IPS-20b (cell line): ENCODE data around the gene ARHGAP26.

ENCODE experiments used
- H3K27ac ChIP-seq: one replicate; pipeline ENCODE4 v1.5.1; 2013; ENCODE audit warnings: low read length
- H3K27me3 ChIP-seq: 2 replicates; pipeline ENCODE4 v1.6.1; 2013; ENCODE audit warnings: mild to moderate bottlenecking, low read length, inconsistent platforms; ENCODE audit not compliant: insufficient read depth
- H3K36me3 ChIP-seq: 2 replicates; pipeline ENCODE4 v1.6.1; 2013; ENCODE audit warnings: low read depth, mild to moderate bottlenecking, inconsistent platforms, low read length, moderate library complexity; ENCODE audit not compliant: insufficient read depth
- H3K4me1 ChIP-seq: 2 replicates; pipeline ENCODE4 v1.6.1; 2013; ENCODE audit warnings: mild to moderate bottlenecking, control low read depth, inconsistent platforms, low read length, moderate library complexity; ENCODE audit not compliant: insufficient read depth
- H3K4me3 ChIP-seq: 2 replicates; pipeline ENCODE4 v1.5.1; 2013; ENCODE audit warnings: mild to moderate bottlenecking, low read length, inconsistent platforms
- H3K9ac ChIP-seq: 2 replicates; pipeline ENCODE4 v1.6.1; 2013; ENCODE audit warnings: low read depth, mild to moderate bottlenecking, inconsistent platforms, low read length, moderate library complexity
- H3K9me3 ChIP-seq: 2 replicates; pipeline ENCODE4 v1.6.1; 2013; ENCODE audit warnings: mild to moderate bottlenecking, low read depth, low read length, inconsistent platforms; ENCODE audit not compliant: insufficient read depth

ARHGAP26 gene

DNA sequence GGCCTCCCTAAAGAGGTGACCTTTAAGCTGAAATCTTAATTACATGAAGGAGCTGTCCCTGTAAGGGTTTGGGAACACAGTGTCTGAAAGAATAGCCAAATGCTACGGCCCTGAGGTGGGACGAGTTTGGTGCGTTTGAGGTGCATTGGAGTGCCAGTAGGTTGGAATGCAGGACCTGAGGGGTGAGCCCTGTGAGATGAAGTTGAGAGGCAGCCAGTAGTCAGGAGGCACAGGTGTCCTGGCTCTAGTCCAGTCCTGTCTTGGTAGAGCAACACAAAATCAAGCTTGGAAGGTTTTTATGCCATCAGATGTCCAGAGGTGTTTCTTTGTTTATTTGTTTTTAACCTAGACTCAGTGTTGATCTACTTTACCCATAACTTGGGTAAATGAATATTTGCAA lies 108.5 kb downstream of the ARHGAP26 start:
- no peak overlapping the region for H3K9ac ChIP-seq
- H3K36me3 ChIP-seq = no peaks in the 10 kb centered on the region
- H3K27me3 ChIP-seq = no peaks in the 10 kb centered on the region
- H3K9me3 ChIP-seq = no peaks in the 10 kb centered on the region
- H3K4me3 ChIP-seq = no peak overlapping the region
- no peak overlapping the region for H3K27ac ChIP-seq
- peaks cover 24% of the 10 kb centered on the region; the same call in 1 of the 2 replicates for H3K4me1 ChIP-seq

DNA sequence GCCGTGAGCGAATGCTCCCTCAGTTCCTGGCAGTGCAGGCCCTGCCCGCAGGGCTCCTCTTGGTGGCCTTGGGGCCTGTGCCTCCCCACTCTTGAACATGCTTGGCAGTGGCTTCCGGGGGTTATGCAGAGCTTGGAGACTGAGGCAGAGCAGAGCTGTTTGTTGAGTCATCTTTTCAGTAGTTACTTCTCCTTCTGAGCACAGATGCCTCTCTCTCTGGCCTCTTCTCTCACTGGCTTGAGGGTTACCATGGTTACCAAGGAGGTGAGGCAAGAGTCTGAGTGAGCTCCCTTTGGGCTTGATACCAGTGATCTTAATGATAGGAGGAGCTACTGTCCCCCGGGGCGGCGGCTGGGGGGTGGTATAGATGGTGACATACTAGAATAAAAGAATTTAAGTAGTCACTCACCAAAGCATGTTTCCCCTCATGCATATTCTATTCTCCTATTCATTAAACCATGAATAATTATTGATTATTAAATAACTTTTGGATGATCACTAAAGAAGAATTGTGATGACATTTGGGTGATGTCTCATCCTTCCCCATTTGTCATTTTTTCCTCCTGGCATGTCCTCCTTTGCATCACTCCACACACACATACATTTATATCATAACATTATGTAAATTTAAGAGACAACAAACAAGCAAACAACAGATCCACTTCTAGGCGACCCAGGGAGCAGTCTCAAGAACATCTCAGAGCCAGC lies 111.1 kb downstream of the ARHGAP26 start:
- Histone ChIP-seq H3K4me3 (peak overlapping the region; percentile 14; the same call in 1 of the 2 replicates), H3K9me3 (no peaks in the 10 kb centered on the region), H3K4me1 (peaks cover 24% of the 10 kb centered on the region; the same call in 1 of the 2 replicates), H3K9ac (peak overlapping the region; percentile 23; the same call in 1 of the 2 replicates), H3K27ac (no peak overlapping the region), H3K27me3 (no peaks in the 10 kb centered on the region), H3K36me3 (no peaks in the 10 kb centered on the region)

DNA sequence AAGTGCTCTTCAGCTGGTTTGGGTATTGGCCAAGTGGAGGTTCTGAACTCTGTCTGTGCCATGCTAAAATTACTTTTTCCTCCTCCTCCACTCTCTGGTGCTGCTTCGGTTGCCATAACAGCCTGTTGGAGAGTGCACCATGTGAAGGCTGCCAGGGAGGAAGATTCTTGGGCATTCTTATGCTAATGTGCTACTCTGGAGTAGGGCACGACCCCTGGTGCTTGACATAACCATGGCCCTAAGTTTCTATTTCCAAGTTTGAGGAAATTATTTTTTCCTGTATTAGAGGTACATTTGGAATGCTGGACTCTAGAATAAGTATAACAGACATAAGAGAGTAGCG lies 111.6 kb downstream of the ARHGAP26 start:
- H3K9me3 ChIP-seq = no peaks in the 10 kb centered on the region
- H3K9ac ChIP-seq = no peak overlapping the region
- H3K36me3 ChIP-seq = no peaks in the 10 kb centered on the region
- H3K27ac ChIP-seq = no peak overlapping the region
- H3K4me1 ChIP-seq = peaks cover 24% of the 10 kb centered on the region; the same call in 1 of the 2 replicates
- H3K27me3 ChIP-seq = no peaks in the 10 kb centered on the region
- peak overlapping the region; percentile 14; the same call in 1 of the 2 replicates for H3K4me3 ChIP-seq

DNA sequence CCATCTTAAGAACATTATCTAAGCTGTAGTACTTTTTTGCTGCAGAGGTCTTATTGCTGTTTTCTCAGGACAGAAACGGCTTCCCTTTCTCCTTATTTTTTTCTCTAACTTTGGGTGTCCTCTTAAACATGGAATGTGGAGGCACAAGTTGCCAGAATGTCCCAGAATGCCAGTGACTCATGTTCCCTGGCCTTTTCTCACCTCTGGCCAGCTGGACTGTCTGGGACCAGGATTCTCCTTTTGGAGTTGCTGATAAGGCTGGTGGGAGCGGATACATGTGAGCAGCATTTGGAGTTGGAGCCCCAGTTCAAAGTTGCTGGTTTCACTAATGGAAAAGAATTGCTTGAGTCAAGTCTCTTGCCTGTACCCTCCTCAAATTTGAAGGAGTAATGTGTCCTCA lies 112.8 kb downstream of the ARHGAP26 start:
- Histone ChIP-seq H3K36me3 (no peaks in the 10 kb centered on the region), H3K27ac (no peak overlapping the region), H3K27me3 (no peaks in the 10 kb centered on the region), H3K9ac (no peak overlapping the region), H3K9me3 (no peaks in the 10 kb centered on the region), H3K4me3 (no peak overlapping the region), H3K4me1 (peaks cover 24% of the 10 kb centered on the region; the same call in 1 of the 2 replicates)

DNA sequence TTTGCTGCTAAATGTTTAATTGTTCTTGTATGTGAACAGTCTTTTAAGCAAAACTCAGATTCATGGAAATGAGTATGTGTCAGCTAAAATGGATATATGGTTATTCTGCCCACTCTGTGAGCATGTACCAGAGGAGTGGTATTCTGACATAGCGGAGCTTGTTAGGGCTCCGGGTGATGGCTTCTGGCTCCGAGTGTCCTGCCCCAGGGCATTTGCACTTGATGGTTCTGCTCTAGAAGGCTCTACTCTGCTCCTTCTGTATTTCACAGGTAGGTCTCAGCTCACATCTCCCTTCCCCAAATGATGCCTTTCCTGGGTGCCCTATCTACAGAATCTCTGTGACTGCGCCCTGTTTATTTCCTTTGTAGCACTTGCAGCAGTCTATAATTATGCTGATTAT lies 113.3 kb downstream of the ARHGAP26 start:
- Histone ChIP-seq H3K27me3 (no peaks in the 10 kb centered on the region), H3K36me3 (no peaks in the 10 kb centered on the region), H3K9ac (no peak overlapping the region), H3K4me3 (no peak overlapping the region), H3K4me1 (peaks cover 24% of the 10 kb centered on the region; the same call in 1 of the 2 replicates), H3K9me3 (no peaks in the 10 kb centered on the region), H3K27ac (no peak overlapping the region)

DNA sequence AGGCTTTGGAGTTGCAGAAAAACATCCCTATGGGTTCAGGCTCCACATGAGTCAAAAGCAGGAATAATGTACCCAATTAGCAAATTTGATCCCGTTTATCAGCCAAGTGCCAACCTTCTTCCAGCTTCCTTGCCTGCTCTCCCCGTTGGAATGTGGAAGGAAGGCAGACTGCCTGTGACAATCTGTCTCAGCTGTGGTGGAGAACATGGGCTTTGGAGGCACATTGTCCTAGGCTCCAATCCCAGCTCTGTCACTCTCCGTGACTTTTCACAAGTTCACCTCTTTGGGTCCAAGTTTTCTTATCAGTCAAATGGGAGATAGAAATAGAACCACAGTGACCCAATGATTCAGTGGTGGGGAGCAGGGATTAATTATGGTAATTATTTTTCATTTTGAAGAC lies 113.9 kb downstream of the ARHGAP26 start:
- Histone ChIP-seq H3K4me1 (peaks cover 24% of the 10 kb centered on the region; the same call in 1 of the 2 replicates), H3K9me3 (no peaks in the 10 kb centered on the region), H3K9ac (no peak overlapping the region), H3K27ac (no peak overlapping the region), H3K27me3 (no peaks in the 10 kb centered on the region), H3K36me3 (no peaks in the 10 kb centered on the region), H3K4me3 (no peak overlapping the region)

DNA sequence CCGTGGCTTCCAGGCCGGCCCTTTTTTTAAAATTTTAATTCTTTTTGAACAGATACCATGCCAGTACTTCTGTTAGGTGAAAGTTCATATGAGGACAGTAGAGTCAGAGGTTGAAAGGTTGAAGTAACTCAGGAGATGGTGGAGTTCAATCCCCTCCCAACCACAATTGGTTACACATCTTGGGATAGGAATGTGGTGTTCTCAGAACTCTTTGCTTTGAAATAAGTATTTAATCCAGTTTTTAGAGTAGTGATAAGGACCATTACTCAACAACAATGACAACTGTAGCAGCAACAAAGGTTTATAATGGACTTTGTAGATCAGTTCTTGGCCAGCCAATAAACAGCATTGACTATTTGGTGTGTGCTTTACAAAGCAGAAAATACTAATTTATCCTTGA lies 116.0 kb downstream of the ARHGAP26 start:
- Histone ChIP-seq H3K27ac (no peak overlapping the region), H3K9ac (no peak overlapping the region), H3K27me3 (no peaks in the 10 kb centered on the region), H3K9me3 (no peaks in the 10 kb centered on the region), H3K36me3 (no peaks in the 10 kb centered on the region), H3K4me1 (peaks cover 18% of the 10 kb centered on the region; the same call in 1 of the 2 replicates), H3K4me3 (no peak overlapping the region)

DNA sequence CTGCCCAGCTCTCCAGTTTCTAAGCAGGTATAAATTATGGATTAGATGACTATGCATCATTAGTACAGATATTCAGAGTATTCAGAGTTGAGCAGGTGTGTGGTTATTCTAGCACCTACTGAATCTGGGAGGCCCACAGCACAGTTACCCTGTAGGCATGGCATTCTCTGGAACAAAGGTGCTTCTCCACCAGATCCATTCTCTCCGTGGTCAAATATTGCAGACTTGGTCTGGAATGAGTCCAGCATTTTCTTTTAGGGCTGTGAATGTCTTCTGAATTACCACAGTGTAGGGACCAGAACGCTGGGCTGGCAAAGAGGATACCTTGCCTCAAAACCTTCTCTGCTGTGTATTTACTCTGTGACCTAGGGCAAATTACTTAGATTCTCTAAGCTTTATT lies 116.8 kb downstream of the ARHGAP26 start:
- no peaks in the 10 kb centered on the region for H3K9me3 ChIP-seq
- no peaks in the 10 kb centered on the region for H3K27me3 ChIP-seq
- H3K36me3 ChIP-seq = no peaks in the 10 kb centered on the region
- H3K4me3 ChIP-seq = no peak overlapping the region
- H3K27ac ChIP-seq = no peak overlapping the region
- H3K4me1 ChIP-seq = peaks cover 12% of the 10 kb centered on the region; the same call in 1 of the 2 replicates
- H3K9ac ChIP-seq = no peak overlapping the region

DNA sequence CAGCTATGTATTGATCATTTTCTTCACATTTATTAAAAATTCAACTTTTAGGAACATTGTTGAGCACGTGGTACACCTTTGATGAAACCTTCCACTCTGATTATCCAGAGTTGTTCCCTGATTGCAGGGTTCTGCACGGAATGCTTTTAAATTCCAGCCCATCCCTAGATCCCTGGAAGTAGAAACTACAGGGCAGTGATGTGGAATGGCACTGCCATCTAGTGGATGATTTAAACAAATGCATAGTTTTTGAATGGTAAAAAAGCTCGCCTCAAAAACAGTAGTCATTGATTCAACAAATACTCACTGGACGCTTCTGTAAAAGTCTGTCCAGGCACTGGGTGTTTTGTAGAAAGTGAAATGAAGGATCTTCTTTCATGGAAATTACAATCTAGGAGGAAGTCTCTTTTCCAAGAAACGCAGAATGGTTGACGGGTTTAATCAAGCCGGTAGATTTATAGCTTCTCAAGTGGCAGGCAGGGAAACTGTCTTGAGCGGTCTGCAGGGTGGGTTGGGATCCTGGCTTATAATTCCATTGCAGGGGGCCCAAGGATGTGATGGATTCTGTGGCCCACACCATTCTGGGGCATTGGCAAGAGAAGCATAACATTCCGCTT lies 118.4 kb downstream of the ARHGAP26 start:
- Histone ChIP-seq H3K9me3 (no peaks in the 10 kb centered on the region), H3K36me3 (no peaks in the 10 kb centered on the region), H3K4me1 (no peaks in the 10 kb centered on the region), H3K27ac (no peak overlapping the region), H3K27me3 (no peaks in the 10 kb centered on the region), H3K4me3 (no peak overlapping the region), H3K9ac (no peak overlapping the region)

DNA sequence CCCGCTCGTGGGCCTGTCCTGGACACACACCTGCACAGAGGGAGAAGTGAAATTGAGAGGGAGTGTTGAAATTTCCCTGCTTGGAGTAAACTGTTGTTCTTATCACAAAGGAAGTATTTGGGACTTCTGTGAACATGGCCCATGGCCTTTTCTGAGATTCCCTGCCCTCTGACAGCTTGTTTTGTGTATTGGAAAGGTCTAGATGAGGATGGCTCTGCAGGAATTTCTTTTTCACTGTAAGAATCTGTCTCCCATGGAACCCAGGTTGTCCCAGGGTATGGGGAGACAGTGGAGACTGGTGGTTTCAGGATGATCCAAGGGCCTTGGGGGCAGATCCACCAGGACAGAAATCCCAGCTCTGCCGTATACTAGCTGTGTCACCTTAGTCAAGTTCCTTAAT lies 121.8 kb downstream of the ARHGAP26 start:
- no peak overlapping the region for H3K9ac ChIP-seq
- no peaks in the 10 kb centered on the region for H3K27me3 ChIP-seq
- H3K36me3 ChIP-seq = peaks cover 10% of the 10 kb centered on the region; the same call in 1 of the 2 replicates
- H3K4me1 ChIP-seq = peaks cover 12% of the 10 kb centered on the region; the same call in 1 of the 2 replicates
- no peak overlapping the region for H3K27ac ChIP-seq
- no peak overlapping the region for H3K4me3 ChIP-seq
- no peaks in the 10 kb centered on the region for H3K9me3 ChIP-seq

DNA sequence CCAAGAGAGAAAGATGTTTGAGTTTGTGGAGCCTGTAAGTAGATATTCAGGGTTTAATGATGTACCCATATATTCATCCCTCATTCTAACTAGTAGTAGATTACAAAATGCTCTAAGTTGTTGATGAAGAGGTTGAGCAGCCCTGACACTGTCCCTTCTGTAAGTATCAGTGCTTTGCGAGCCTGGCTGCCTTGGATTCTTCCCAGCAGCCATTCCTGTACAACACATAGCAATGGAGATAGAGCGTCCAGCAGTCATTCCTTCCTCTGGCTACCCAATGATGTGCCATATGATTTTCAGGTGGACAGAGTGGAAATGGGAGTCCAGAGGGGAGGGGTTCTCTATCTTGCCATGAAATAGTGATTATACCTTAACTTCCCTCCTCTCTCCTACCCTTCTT lies 124.1 kb downstream of the ARHGAP26 start:
- peak overlapping the region; percentile 12 for H3K27ac ChIP-seq
- H3K36me3 ChIP-seq = peaks cover 10% of the 10 kb centered on the region; the same call in 1 of the 2 replicates
- H3K9ac ChIP-seq = no peak overlapping the region; the same call in 1 of the 2 replicates

DNA sequence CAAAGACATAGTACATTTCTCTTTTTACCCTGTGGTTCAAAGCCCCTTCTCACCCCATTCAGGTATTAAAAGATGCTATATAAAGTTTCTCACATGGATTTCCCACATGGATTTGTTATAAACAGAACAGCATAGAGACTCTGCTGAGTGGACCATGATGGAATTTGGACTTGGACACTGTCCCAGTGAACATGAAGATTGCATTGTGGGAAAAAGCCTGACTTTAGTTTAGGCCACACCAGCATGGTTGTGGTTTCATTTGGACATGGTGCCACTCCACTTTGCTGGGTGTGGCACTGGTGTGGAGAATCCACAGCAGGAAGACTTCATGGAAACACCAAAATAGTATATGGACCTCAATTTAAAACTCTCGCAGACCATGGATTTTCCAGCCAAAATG lies 124.6 kb downstream of the ARHGAP26 start:
- Histone ChIP-seq H3K4me3 (no peak overlapping the region), H3K36me3 (peaks cover 10% of the 10 kb centered on the region; the same call in 1 of the 2 replicates), H3K9me3 (no peaks in the 10 kb centered on the region), H3K27ac (peak overlapping the region; percentile 12), H3K27me3 (no peaks in the 10 kb centered on the region), H3K4me1 (peaks cover 29% of the 10 kb centered on the region; the same call in 1 of the 2 replicates), H3K9ac (no peak overlapping the region; the same call in 1 of the 2 replicates)

More for the DNA sequence above, 124.1 kb downstream of the ARHGAP26 start:
- H3K27me3 ChIP-seq = no peaks in the 10 kb centered on the region
- no peak overlapping the region for H3K4me3 ChIP-seq
- H3K4me1 ChIP-seq = peaks cover 25% of the 10 kb centered on the region; the same call in 1 of the 2 replicates
- H3K9me3 ChIP-seq = no peaks in the 10 kb centered on the region
